ENCODE results near the gene WNT3. TPM values are rescaled to one million over a fixed set of nuclear protein-coding genes. Genes with fewer than 3 reads are reported as not detected.

Gene WNT3
- total RNA-seq, 1 experiment from 2014 or later, result 5.5 TPM

DNA sequence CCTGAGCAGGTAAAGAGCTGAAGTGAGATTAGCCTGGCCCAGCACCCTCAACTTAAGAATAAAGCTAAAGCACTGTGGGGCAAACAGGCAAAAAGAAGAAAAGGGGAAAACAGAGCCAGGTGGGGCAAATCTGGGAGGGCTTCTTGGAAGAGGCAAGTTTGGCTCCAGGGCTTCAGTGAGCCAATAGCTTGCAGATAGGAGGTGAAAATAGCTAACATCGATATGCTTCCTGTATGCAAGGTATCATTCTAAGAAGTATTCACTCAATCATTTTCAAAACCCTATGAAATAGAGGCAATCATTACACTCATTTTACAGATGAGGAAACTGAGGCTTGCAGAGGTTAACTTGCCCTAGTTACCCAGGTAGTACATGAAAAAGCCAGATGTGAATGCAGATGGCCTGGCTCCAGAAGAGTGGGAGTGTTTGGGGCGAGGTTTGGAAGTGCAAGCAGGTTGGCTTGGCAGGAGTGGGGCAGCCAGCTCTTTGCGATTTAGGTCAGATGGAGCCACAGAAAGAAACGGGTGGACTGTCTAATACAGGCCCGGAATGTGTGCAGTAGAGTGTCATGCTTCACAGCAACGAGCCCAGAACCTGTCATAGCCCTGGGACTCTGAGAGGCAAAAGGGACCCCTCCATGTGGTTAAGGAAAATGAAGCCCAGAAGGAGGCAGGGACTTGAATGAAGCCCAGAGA, 5.7 kb downstream of the WNT3 start:
- CTCF ChIA-PET, result no interaction called here
- no peak overlapping the region for H3K27ac ChIP-seq (ENCODE audit: low read depth, low read length)

More for the DNA sequence above, 5.7 kb downstream of the WNT3 start:
- TF ChIP-seq ZNF274 (IDR thresholded peaks at IDR 0.05; ENCODE audit: low read depth, low read length), result no peak
- TF ChIP-seq EZH2 (IDR thresholded peaks at IDR 0.05), result no peak
- no peak for TF ChIP-seq ATF3 (IDR thresholded peaks at IDR 0.05)
- no peak for TF ChIP-seq CBX3 (IDR thresholded peaks at IDR 0.05; ENCODE audit: low read depth)
- TF ChIP-seq CEBPB (IDR thresholded peaks at IDR 0.05; ENCODE audit: low read depth), result no peak
- TF ChIP-seq EZH2phosphoT487 (IDR thresholded peaks at IDR 0.05; ENCODE audit: borderline replicate concordance), result no peak
- no peak for TF ChIP-seq RAD21 (IDR thresholded peaks at IDR 0.05; ENCODE audit: low read depth)
- no peak for TF ChIP-seq SP1 (IDR thresholded peaks at IDR 0.05; ENCODE audit: low read depth)
- no peak for TF ChIP-seq POLR2AphosphoS5 (IDR thresholded peaks at IDR 0.05; ENCODE audit: low read depth, low read length)
- TF ChIP-seq MAX (IDR thresholded peaks at IDR 0.05), result no peak
- TF ChIP-seq SRF (IDR thresholded peaks at IDR 0.05; ENCODE audit: low read depth), result no peak
- TF ChIP-seq, protein P1, sequence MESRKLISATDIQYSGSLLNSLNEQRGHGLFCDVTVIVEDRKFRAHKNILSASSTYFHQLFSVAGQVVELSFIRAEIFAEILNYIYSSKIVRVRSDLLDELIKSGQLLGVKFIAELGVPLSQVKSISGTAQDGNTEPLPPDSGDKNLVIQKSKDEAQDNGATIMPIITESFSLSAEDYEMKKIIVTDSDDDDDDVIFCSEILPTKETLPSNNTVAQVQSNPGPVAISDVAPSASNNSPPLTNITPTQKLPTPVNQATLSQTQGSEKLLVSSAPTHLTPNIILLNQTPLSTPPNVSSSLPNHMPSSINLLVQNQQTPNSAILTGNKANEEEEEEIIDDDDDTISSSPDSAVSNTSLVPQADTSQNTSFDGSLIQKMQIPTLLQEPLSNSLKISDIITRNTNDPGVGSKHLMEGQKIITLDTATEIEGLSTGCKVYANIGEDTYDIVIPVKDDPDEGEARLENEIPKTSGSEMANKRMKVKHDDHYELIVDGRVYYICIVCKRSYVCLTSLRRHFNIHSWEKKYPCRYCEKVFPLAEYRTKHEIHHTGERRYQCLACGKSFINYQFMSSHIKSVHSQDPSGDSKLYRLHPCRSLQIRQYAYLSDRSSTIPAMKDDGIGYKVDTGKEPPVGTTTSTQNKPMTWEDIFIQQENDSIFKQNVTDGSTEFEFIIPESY (IDR thresholded peaks at IDR 0.05; ENCODE audit: extremely low read depth, insufficient replicate concordance, low read length), result no peak
- no peak for TF ChIP-seq YY1 (IDR thresholded peaks at IDR 0.05; ENCODE audit: extremely low read depth, insufficient replicate concordance, low read depth, low read length)
- TF ChIP-seq EGR1 (IDR thresholded peaks at IDR 0.05; ENCODE audit: low read depth), result no peak
- TF ChIP-seq FOSL1 (IDR thresholded peaks at IDR 0.05; ENCODE audit: low read depth), result no peak
- no peak for TF ChIP-seq JUND (IDR thresholded peaks at IDR 0.05)
- no peak for TF ChIP-seq ZFX (IDR thresholded peaks at IDR 0.05)
- TF ChIP-seq, protein P2, sequence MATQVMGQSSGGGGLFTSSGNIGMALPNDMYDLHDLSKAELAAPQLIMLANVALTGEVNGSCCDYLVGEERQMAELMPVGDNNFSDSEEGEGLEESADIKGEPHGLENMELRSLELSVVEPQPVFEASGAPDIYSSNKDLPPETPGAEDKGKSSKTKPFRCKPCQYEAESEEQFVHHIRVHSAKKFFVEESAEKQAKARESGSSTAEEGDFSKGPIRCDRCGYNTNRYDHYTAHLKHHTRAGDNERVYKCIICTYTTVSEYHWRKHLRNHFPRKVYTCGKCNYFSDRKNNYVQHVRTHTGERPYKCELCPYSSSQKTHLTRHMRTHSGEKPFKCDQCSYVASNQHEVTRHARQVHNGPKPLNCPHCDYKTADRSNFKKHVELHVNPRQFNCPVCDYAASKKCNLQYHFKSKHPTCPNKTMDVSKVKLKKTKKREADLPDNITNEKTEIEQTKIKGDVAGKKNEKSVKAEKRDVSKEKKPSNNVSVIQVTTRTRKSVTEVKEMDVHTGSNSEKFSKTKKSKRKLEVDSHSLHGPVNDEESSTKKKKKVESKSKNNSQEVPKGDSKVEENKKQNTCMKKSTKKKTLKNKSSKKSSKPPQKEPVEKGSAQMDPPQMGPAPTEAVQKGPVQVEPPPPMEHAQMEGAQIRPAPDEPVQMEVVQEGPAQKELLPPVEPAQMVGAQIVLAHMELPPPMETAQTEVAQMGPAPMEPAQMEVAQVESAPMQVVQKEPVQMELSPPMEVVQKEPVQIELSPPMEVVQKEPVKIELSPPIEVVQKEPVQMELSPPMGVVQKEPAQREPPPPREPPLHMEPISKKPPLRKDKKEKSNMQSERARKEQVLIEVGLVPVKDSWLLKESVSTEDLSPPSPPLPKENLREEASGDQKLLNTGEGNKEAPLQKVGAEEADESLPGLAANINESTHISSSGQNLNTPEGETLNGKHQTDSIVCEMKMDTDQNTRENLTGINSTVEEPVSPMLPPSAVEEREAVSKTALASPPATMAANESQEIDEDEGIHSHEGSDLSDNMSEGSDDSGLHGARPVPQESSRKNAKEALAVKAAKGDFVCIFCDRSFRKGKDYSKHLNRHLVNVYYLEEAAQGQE (IDR thresholded peaks at IDR 0.05; ENCODE audit: low read depth), result no peak
- TF ChIP-seq ELF1 (IDR thresholded peaks at IDR 0.05; ENCODE audit: borderline replicate concordance, low read depth), result no peak
- Histone ChIP-seq H3K79me2 (ENCODE audit: insufficient read depth, low read length) (no peaks in the 10 kb centered on the region), H3K4me3 (replicated peaks in 1 of 2; ENCODE audit: low read depth in 1 of 2, low read length in 2 of 2) (no peak overlapping the region), H3K27me3 (ENCODE audit: insufficient read depth, low read length) (no peaks in the 10 kb centered on the region), H3K9me3 (ENCODE audit: control insufficient read depth in 1 of 2, insufficient read depth in 1 of 2, low read depth in 1 of 2, low read length in 2 of 2) (no peaks in the 10 kb centered on the region), H3K4me2 (ENCODE audit: low read length) (no peak overlapping the region), H3K9me2 (ENCODE audit: insufficient read depth) (no peaks in the 10 kb centered on the region), H3K9ac (ENCODE audit: low read length) (no peak overlapping the region), H4K20me1 (ENCODE audit: insufficient read depth) (no peaks in the 10 kb centered on the region), H3K36me3 (ENCODE audit: control insufficient read depth in 1 of 2, insufficient read depth in 2 of 2, low read length in 2 of 2) (no peaks in the 10 kb centered on the region), H3K4me1 (ENCODE audit: control insufficient read depth in 1 of 2, insufficient read depth in 2 of 2, low read length in 2 of 2) (peaks cover 0 to 18% of the 10 kb centered on the region in 2 experiments; a peak in 2 of 4 replicates), H2AFZ (ENCODE audit: low read depth, low read length, poor library complexity, severe bottlenecking) (no peak overlapping the region)
- DNase-seq (ENCODE audit: low read depth, low spot score), result no peak
- POLR2A ChIA-PET, result interaction anchor here (0.6 kb wide), 1 partner anchor 1914 kb away, joined by 4 read pairs; no protein-coding TSS in a partner anchor
- no peak for ATAC-seq
- RAD21 ChIA-PET (ENCODE audit: low non-redundant PET in 1 of 2, low total read pairs in 2 of 2, uncharacterized antibody in 2 of 2, unreplicated experiment in 2 of 2), result no interaction called here
- BruUV-seq (replicated peaks), result no TSS peak
- intact Hi-C loops (cut with micrococcal nuclease), result no loop called here

Measured in HCT116 (cell line).